NOMO-1 treated with DMSO at 0.1 percent for 48 hours (cell line): ENCODE data around the gene ARHGEF4.
"Not testable (repeated sequence)": the region's sequence is repeated elsewhere in the genome, so short reads cannot be mapped to it uniquely, and the experiment has no call there.

Source experiments
- DNase-seq: peaks from one replicate; lab custom pipeline; 2025; ENCODE audit not compliant: unreplicated experiment; lab: John Stamatoyannopoulos, UW

The ARHGEF4 gene

DNA sequence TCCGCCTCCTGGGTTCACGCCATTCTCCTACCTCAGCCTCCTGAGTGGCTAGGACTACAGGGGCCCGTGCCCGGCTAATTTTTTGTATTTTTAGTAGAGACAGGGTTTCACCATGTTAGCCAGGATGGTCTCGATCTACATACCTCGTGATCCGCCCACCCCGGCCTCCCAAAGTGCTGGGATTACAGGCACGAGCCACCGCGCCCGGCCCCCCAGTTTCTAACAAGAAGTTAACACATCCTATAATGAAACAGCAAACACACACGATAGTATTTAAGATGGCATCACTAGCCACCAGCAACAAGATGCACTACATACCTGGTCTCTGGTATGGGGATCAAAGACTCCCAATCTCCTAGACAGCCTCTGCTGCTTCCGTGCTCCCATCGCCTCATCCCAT is 238.9 kb downstream of the ARHGEF4 start:
- DNase-seq, result not testable (repeated sequence)

- DNase-seq, result no peak
Measured at GRCh38 chr2:131076707-131077106, 240.0 kb downstream of the ARHGEF4 start.

DNA sequence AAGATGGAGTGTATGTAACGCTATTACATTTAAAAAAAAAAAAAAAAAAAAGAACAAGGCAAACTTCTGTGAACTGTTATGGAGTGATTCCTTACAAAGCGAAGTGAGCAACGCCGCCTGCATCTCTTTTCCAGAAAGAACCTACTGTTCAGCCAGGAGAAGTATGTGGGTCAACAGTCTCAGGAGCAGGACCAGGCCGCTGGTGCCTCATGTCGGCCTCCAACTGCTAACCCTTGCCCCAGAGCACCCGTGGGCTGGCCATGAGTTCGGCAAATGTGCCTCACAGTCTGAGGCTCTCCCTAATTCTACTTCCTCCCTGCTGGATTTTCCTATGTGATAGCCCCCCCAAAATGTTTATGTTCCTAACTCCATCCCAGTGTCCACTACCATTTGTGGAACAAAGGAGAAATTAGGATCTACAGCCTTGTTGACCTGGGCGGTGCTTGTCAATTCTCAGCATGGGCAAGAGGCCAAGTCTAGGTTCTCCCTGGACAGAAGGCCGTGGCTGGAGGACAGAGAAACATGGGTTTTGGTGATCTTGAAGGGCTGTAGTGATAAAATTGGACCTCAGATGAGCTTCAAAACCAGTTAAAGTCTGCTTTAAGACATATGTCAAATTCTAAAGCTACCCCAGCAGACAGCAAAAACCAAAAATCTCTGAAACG is 240.6 kb downstream of the ARHGEF4 start:
- DNase-seq, result no peak

GRCh38 chr2:131077966-131078365 is 241.3 kb downstream of the ARHGEF4 start:
- DNase-seq, result no peak

DNA sequence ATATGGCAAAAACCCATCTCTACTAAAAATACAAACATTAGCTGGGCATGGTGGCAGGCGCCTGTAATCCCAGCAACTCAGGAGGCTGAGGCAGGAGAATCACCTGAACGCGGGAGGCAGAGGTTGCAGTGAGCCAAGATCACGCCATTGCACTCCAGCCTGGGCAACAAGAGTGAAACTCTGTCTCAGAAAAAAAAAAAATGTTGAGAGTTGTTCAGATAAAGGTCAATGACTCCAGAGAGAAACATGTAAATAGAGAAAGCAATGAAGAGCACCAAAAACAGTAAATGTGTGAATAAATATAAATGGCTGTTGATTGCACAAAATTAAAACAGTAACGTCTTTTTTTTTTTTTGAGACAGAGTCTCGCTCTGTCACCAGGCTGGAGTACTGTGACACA is 243.2 kb downstream of the ARHGEF4 start:
- DNase-seq, result not testable (repeated sequence)

DNA sequence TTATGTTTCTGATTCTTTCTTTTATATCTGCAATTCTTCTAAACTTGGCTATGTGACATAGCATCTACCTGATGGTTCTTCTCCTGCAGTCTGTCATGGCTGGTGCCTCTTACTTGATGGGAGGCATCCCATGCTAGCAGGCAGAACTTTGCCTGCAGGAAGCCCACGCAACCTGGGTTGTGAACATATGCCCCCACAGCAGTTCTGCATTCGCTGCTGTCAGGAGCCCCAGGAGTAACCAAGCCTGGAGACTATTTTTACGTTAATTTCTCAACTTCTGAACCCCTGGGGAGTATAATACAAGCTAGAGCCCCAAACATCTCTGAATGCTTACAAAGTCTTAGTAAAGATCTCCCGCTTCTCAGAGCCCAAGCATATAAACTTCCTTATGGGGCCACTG is 244.5 kb downstream of the ARHGEF4 start:
- DNase-seq, result no peak

- DNase-seq, result no peak
Measured at GRCh38 chr2:131085646-131086045, 248.9 kb downstream of the ARHGEF4 start.

GRCh38 chr2:131092458-131093005 is 255.8 kb downstream of the ARHGEF4 start:
- no peak for DNase-seq

DNA sequence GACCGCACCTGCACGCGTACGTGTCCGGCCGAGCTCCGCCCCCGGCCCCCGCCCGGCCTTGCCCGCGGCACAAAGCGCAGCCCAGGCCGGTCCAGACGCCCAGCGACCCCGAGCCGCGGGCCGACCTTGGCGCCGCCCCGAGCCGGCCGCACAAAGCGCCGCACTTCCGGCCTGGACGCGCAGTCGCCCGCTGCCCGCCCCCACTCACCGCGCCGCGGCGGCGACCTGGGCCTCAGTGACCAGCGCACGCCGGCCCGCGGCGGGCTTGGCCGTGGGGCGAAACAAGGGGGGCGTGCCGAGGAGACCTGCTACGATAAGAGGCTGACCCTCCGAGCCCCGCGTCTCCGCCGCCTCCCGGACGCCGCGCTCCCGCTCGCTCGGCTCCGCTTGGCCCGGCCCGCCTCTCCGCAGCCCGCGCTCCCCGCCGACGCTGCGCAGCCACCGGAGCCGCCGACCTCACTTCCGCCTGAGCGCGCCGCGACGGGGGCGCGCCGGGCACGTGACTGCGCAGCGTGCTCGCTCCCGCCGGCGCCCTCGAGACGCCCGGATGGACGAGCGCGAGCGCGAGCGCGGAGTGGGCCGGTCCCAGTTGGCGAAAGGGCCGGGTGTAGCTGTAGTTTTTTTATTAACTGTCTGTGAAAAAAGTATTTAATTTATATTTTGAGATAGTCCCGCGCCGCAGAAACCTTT is 256.4 kb downstream of the ARHGEF4 start, which contains the start of gene FAM168B:
Gene FAM168B (minus strand): TSS at position 455 of the 690 bp plus-strand sequence. CDS start 10,814 bp downstream, outside the sequence.
- peak; percentile 74 for DNase-seq

- peak; percentile 66 for DNase-seq
Measured at GRCh38 chr2:131093696-131094462, 257.2 kb downstream of the ARHGEF4 start.

DNA sequence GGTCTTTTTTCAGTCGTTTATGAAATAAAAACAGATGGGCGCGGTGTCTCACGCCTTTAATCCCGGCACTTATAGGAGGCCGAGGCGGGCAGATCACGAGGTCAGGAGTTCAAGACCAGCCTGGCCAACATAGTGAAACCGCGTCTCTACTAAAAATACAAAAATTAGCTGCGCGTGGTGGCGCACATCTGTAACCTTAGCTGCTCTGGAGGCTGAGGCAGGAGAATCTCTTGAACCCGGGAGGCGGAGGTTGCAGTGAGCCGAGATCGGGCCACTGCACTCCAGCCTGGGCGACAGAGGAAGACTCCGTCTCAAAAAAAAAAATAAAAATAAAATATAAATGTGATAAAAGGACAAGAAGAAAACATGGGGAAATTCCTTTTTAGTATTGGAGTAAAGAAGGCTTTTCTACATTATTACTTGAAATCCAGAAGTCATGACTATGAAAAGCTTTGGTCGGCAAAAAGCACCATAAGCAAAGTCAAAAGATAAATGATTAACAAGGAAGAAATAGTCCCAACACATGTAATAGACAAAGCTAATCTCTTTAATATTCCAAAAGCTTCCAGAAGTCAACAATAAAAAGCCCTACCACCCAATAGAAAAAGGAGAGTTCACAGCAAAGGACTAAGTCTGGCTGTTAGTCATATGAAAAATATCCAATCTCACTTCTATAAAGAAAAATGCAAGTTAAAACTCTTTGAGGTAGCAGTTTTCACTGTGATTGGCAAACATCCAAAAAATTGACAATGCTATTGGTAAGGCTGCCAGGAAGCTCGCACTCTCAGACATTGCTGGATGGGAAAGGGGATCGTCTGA is 258.0 kb downstream of the ARHGEF4 start:
- no peak for DNase-seq
